Measurements from ENCODE around the gene ZDHHC24.

Gene ZDHHC24

GRCh38 chr11:66498506-66498905 is 47.3 kb downstream of the ZDHHC24 start:
- DNase-seq (ENCODE audit: low read depth in 2 of 3, low spot score in 1 of 3), result no peak

GRCh38 chr11:66497206-66497605 is 48.6 kb downstream of the ZDHHC24 start:
- DNase-seq (ENCODE audit: low read depth in 2 of 3, low spot score in 1 of 3), result no peak

- DNase-seq (ENCODE audit: low read depth in 2 of 3, low spot score in 1 of 3), result no peak
These were observed 50.4 kb downstream of the ZDHHC24 start for GRCh38 chr11:66495401-66495854.

GRCh38 chr11:66494935-66495334 is 50.9 kb downstream of the ZDHHC24 start:
- DNase-seq (ENCODE audit: low read depth in 2 of 3, low spot score in 1 of 3), result no peak

- no peak for DNase-seq (ENCODE audit: low read depth in 2 of 3, low spot score in 1 of 3)
These were observed 51.4 kb downstream of the ZDHHC24 start for GRCh38 chr11:66494458-66494857.

- no peak for DNase-seq (ENCODE audit: low read depth in 2 of 3, low spot score in 1 of 3)
These were observed 52.7 kb downstream of the ZDHHC24 start for GRCh38 chr11:66493130-66493529.

- no peak for DNase-seq (ENCODE audit: low read depth in 2 of 3, low spot score in 1 of 3)
These were observed 53.5 kb downstream of the ZDHHC24 start for GRCh38 chr11:66492161-66492865.

- no peak for DNase-seq (ENCODE audit: low read depth in 2 of 3, low spot score in 1 of 3)
These were observed 54.4 kb downstream of the ZDHHC24 start for GRCh38 chr11:66491315-66491935.

- DNase-seq (ENCODE audit: low read depth in 2 of 3, low spot score in 1 of 3), result no peak
These were observed 56.2 kb downstream of the ZDHHC24 start for GRCh38 chr11:66489636-66490035.

- no peak for DNase-seq (ENCODE audit: low read depth in 2 of 3, low spot score in 1 of 3)
These were observed 56.9 kb downstream of the ZDHHC24 start for GRCh38 chr11:66488957-66489356.

GRCh38 chr11:66484806-66485380 is 61.0 kb downstream of the ZDHHC24 start:
- no peak for DNase-seq (ENCODE audit: low read depth in 2 of 3, low spot score in 1 of 3)

GRCh38 chr11:66480117-66480938 is 65.5 kb downstream of the ZDHHC24 start, which contains the start of gene DPP3:
Gene DPP3 (plus strand): TSS chr11:66480434. CDS start chr11:66482201, 1,767 bp downstream.
- DNase-seq (ENCODE audit: low read depth in 2 of 3, low spot score in 1 of 3), result peak; percentile 93 to 97 (median 95)

GRCh38 chr11:66479394-66480116 is 66.3 kb downstream of the ZDHHC24 start:
- no peak for DNase-seq (ENCODE audit: low read depth in 2 of 3, low spot score in 1 of 3)

- DNase-seq (ENCODE audit: low read depth in 2 of 3, low spot score in 1 of 3), result no peak
These were observed 67.0 kb downstream of the ZDHHC24 start for GRCh38 chr11:66478729-66479393.

GRCh38 chr11:66477263-66478201 is 68.3 kb downstream of the ZDHHC24 start:
- no peak for DNase-seq (ENCODE audit: low read depth in 2 of 3, low spot score in 1 of 3)

- DNase-seq (ENCODE audit: low read depth in 2 of 3, low spot score in 1 of 3), result no peak
These were observed 69.0 kb downstream of the ZDHHC24 start for GRCh38 chr11:66476841-66477251.

- DNase-seq (ENCODE audit: low read depth in 2 of 3, low spot score in 1 of 3), result no peak
These were observed 69.5 kb downstream of the ZDHHC24 start for GRCh38 chr11:66476173-66476840.

GRCh38 chr11:66475349-66476172 is 70.3 kb downstream of the ZDHHC24 start:
- no peak for DNase-seq (ENCODE audit: low read depth in 2 of 3, low spot score in 1 of 3)
